Vagina (tissue), 2 donors: ENCODE results near the gene UNKL.

Experiments used
- CTCF ChIP-seq, 3 experiments: fragments of 450-650 bp in 2 of 3; fragments of 200-600 bp in 1 of 3; sonication (generic) in 1 of 3; IDR thresholded peaks; one replicate each; pipeline ENCODE4 v1.5.1; 2017 to 2019; ENCODE audit warnings: antibody characterized with exemption in 3 of 3, mild to moderate bottlenecking in 2 of 3, moderate library complexity in 2 of 3
- POLR2A ChIP-seq, 2 donors: fragments of 450-650 bp; IDR thresholded peaks; one replicate each; pipeline ENCODE4 v1.6.1; 2017; ENCODE audit warnings: antibody characterized with exemption in 2 of 2, mild to moderate bottlenecking in 2 of 2, moderate library complexity in 2 of 2

- TF ChIP-seq CTCF (IDR thresholded peaks at IDR 0.05) (no peak), POLR2A (IDR thresholded peaks at IDR 0.05) (no peak)
Measured at GRCh38 chr16:1345651-1346421, 68.7 kb downstream of the UNKL start.
